GM12878 (cell line): ENCODE results near the gene COX17. TPM values are rescaled to one million over a fixed set of nuclear protein-coding genes. Genes with fewer than 3 reads are reported as not detected.

Experiments
- ATAC-seq: fragments of 200-7000 bp; cut with Tn5 transposase; 3 replicates; pipeline ENCODE4 v1.9.1; 2020; ENCODE audit warnings: mild to moderate bottlenecking, moderate library complexity
- BruUV-seq: library from RNA; stranded (reverse); fragments of 400-500 nt; replicated peaks from 2 replicates; lab custom pipeline; 2021; lab: Mats Ljungman, UMichigan
- CTCF ChIA-PET: fragments of 300-600 bp; sonication (Branson Sonifier 250); formaldehyde crosslinking; extraction: SDS; loops from one replicate; lab custom pipeline; 2021; ENCODE audit warnings: inconsistent platforms; lab: Yijun Ruan, JAX
- POLR2A ChIA-PET: fragments of 350-600 bp; formaldehyde crosslinking; extraction: SDS; loops from one replicate; lab custom pipeline; 2021; ENCODE audit warnings: inconsistent platforms; lab: Charles Lee
- RAD21 ChIA-PET: fragments of 300-600 bp; sonication (Branson Sonifier 250); formaldehyde crosslinking; loops from one replicate; lab custom pipeline; 2023; ENCODE audit warnings: antibody characterized with exemption; ENCODE audit not compliant: unreplicated experiment; lab: Charles Lee
- SMC1A ChIA-PET: fragments of 300-600 bp; sonication (Branson Sonifier 250); formaldehyde crosslinking; loops from one replicate; lab custom pipeline; 2023; ENCODE audit not compliant: unreplicated experiment, uncharacterized antibody; lab: Charles Lee
- DNase-seq: peaks from one replicate; pipeline ENCODE4 v3.0.0-alpha.2; 2011; ENCODE audit warnings: low read depth, low spot score
- FAIRE-seq: peaks from 3 replicates; lab custom pipeline; 2011; peaks lifted over from hg19 to GRCh38; lab: Jason Lieb, UNC
- H2AFZ ChIP-seq: 2 replicates; pipeline ENCODE4 v1.6.0; 2011; ENCODE audit warnings: low read depth, low read length, control low read depth; ENCODE audit not compliant: control insufficient read depth
- H3K27ac ChIP-seq: 2 replicates; pipeline ENCODE4 v1.5.1; 2011; ENCODE audit warnings: control low read depth; ENCODE audit not compliant: control insufficient read depth, insufficient read depth
- H3K27me3 ChIP-seq, 2 experiments: replicated peaks in 1 of 2; 2 replicates each; pipeline versions ENCODE4 v1.6.0 to v1.6.1; 2011; ENCODE audit warnings: low read length in 1 of 2; ENCODE audit not compliant: control insufficient read depth in 2 of 2, insufficient read depth in 2 of 2
- H3K36me3 ChIP-seq, 2 experiments: 2 replicates each; pipeline ENCODE4 v1.5.1; 2011; ENCODE audit warnings: low read length in 1 of 2; ENCODE audit not compliant: control insufficient read depth in 2 of 2, insufficient read depth in 2 of 2
- H3K4me1 ChIP-seq: 2 replicates; pipeline ENCODE4 v1.6.1; 2011; ENCODE audit warnings: mild to moderate bottlenecking, low read length, moderate library complexity, mixed read lengths; ENCODE audit not compliant: control insufficient read depth, insufficient read depth
- H3K4me2 ChIP-seq: 2 replicates; pipeline ENCODE4 v1.6.0; 2011; ENCODE audit warnings: control low read depth; ENCODE audit not compliant: control insufficient read depth, insufficient read depth
- H3K4me3 ChIP-seq: fragments of 200-600 bp; sonication (generic); 2 replicates; pipeline ENCODE4 v1.5.1; 2016
- H3K79me2 ChIP-seq: 2 replicates; pipeline ENCODE4 v1.6.0; 2011; ENCODE audit warnings: low read length; ENCODE audit not compliant: control insufficient read depth, insufficient read depth
- H3K9ac ChIP-seq: 2 replicates; pipeline ENCODE4 v1.8.0; 2011; ENCODE audit warnings: low read length, control low read depth, mixed read lengths; ENCODE audit not compliant: control insufficient read depth, insufficient read depth
- H3K9me3 ChIP-seq: replicated peaks from 3 replicates; pipeline ENCODE4 v1.5.1; 2011; ENCODE audit warnings: mild to moderate bottlenecking, low read length; ENCODE audit not compliant: control insufficient read depth, insufficient read depth
- H4K20me1 ChIP-seq: 2 replicates; pipeline ENCODE4 v1.6.0; 2011; ENCODE audit not compliant: control insufficient read depth, insufficient read depth
- CBFB ChIP-seq: IDR thresholded peaks from 2 replicates; pipeline ENCODE4 v1.6.1; 2016; ENCODE audit warnings: antibody characterized with exemption, low read depth
- CHD4 ChIP-seq: fragments of 200-600 bp; sonication (generic); IDR thresholded peaks from 2 replicates; pipeline ENCODE4 v1.6.1; 2016; ENCODE audit warnings: mild to moderate bottlenecking
- EED ChIP-seq: sonication (generic); IDR thresholded peaks from 2 replicates; pipeline ENCODE4 v1.6.1; 2016; ENCODE audit warnings: antibody characterized with exemption, low read depth
- ESRRA ChIP-seq: IDR thresholded peaks from 2 replicates; pipeline ENCODE4 v1.6.1; 2012; ENCODE audit warnings: mild to moderate bottlenecking, low read length, improper control_type of control experiment
- GATAD2B ChIP-seq: fragments of 450-650 bp; conservative IDR thresholded peaks from 2 replicates; pipeline ENCODE4 v1.6.1; 2017; ENCODE audit warnings: low read depth, mild to moderate bottlenecking, moderate library complexity
- IKZF2 ChIP-seq, 2 experiments: fragments of 450-650 bp; IDR thresholded peaks; 2 replicates each; pipeline ENCODE4 v1.6.1; 2017; ENCODE audit warnings: mild to moderate bottlenecking in 2 of 2, moderate library complexity in 2 of 2
- MTA3 ChIP-seq: IDR thresholded peaks from 2 replicates; pipeline ENCODE4 v1.6.1; 2012; ENCODE audit warnings: low read length, inconsistent platforms, borderline replicate concordance
- MXI1 ChIP-seq: fragments of 150-350 bp; IDR thresholded peaks from 2 replicates; pipeline ENCODE4 v1.6.1; 2011; ENCODE audit warnings: low read depth, mild to moderate bottlenecking, inconsistent platforms, low read length, improper control_type of control experiment
- MYB ChIP-seq: fragments of 150-350 bp; IDR thresholded peaks from 2 replicates; pipeline ENCODE4 v1.6.1; 2014; ENCODE audit warnings: mild to moderate bottlenecking, low read depth, low read length, borderline replicate concordance
- NFYB ChIP-seq: IDR thresholded peaks from 2 replicates; pipeline ENCODE4 v1.6.1; 2011; ENCODE audit warnings: low read depth, mild to moderate bottlenecking, low read length, improper control_type of control experiment, moderate library complexity; ENCODE audit not compliant: insufficient read depth
- NR2F1 ChIP-seq: fragments of 450-650 bp; conservative IDR thresholded peaks from 2 replicates; pipeline ENCODE4 v1.6.1; 2017; ENCODE audit warnings: mild to moderate bottlenecking
- RAD51 ChIP-seq: fragments of 450-650 bp; IDR thresholded peaks from 2 replicates; pipeline ENCODE4 v1.6.1; 2016; ENCODE audit warnings: moderate library complexity, mild to moderate bottlenecking, inconsistent platforms
- SREBF1 ChIP-seq: IDR thresholded peaks from 2 replicates; pipeline ENCODE4 v1.6.1; 2012; ENCODE audit warnings: mild to moderate bottlenecking, low read length
- SUZ12 ChIP-seq: fragments of 200-600 bp; sonication (generic); IDR thresholded peaks from one replicate; pipeline ENCODE4 v1.6.1; 2018; ENCODE audit warnings: antibody characterized with exemption, mild to moderate bottlenecking; ENCODE audit not compliant: unreplicated experiment
- YY1 ChIP-seq: IDR thresholded peaks from 2 replicates; pipeline ENCODE4 v1.6.1; 2011; ENCODE audit warnings: low read depth, mild to moderate bottlenecking, low read length
- ZNF24 ChIP-seq: fragments of 450-650 bp; IDR thresholded peaks from 2 replicates; pipeline ENCODE4 v1.6.1; 2017; ENCODE audit warnings: antibody characterized with exemption, mild to moderate bottlenecking
- ZZZ3 ChIP-seq: IDR thresholded peaks from 2 replicates; pipeline ENCODE4 v1.6.1; 2011; ENCODE audit warnings: low read depth; ENCODE audit not compliant: control insufficient read depth, insufficient read length
- WGBS: methylation state at CpG from one replicate; pipeline ENCODE4 v1.1.6; 2016; ENCODE audit warnings: low lambda C conversion rate; ENCODE audit not compliant: insufficient replicate concordance, insufficient coverage; ENCODE audit errors: missing lambda C conversion rate; 5-methylcytosine and 5-hydroxymethylcytosine counted together
- in situ Hi-C: fragments of 300-500 bp; cut with MboI; formaldehyde crosslinking; loops from 9 replicates; pipeline ENCODE4 v1.14.3; 2018; ENCODE audit warnings: mixed read lengths
- intact Hi-C: fragments of 100-400 bp; cut with micrococcal nuclease; formaldehyde crosslinking; loops from one replicate; pipeline ENCODE4 v1.14.2; 2022; ENCODE audit not compliant: unreplicated experiment
- polyA plus RNA-seq, 11 experiments: library from polyadenylated mRNA; depleted of rRNA in 4 of 11; unstranded in 6 of 11; stranded (reverse) in 5 of 11; fragments of >200 nt; fragmentation: Nextera tagmentation in 4 of 11; fragmentation: Illumina TruSeq in 1 of 11; extraction: Ambion mirVana in 4 of 11; extraction: Trizol in 1 of 11; gene quantifications; 1 replicate in 1 of 11; 2 replicates in 10 of 11; pipeline versions ENCODE4 v1.2.1 to v1.2.3, GENCODE V29; 2011 to 2016; ENCODE audit warnings: inconsistent platforms in 2 of 11, missing spikeins in 2 of 11, low read depth in 1 of 11
- total RNA-seq, 4 experiments: library from RNA; depleted of rRNA in 3 of 4; stranded (reverse); fragments of >200 nt in 3 of 4; fragmentation: Illumina TruSeq in 1 of 4; extraction: Trizol in 1 of 4; gene quantifications; 2 replicates each; pipeline versions ENCODE4 v1.2.1 to v1.2.3, GENCODE V29; 2013 to 2021
- TF ChIP-seq, protein P1 (sequence below): fragments of 450-650 bp; IDR thresholded peaks from 2 replicates; pipeline ENCODE4 v1.6.1; 2017; ENCODE audit warnings: mild to moderate bottlenecking, moderate library complexity
- TF ChIP-seq, protein P2 (sequence below): fragments of 450-650 bp; IDR thresholded peaks from 2 replicates; pipeline ENCODE4 v1.6.1; 2017; ENCODE audit warnings: mild to moderate bottlenecking, low read depth, inconsistent platforms; ENCODE audit not compliant: poor library complexity, severe bottlenecking
- TF ChIP-seq, protein P3 (sequence below): fragments of 450-650 bp; IDR thresholded peaks from 2 replicates; pipeline ENCODE4 v1.6.1; 2016; ENCODE audit warnings: mild to moderate bottlenecking

Gene COX17
- total and polyA plus RNA-seq, 10 of the 15 experiments (the other 5 are each of a cell fraction or from before 2014, with no cell fraction given) = 111 to 717 (median 243) TPM

DNA sequence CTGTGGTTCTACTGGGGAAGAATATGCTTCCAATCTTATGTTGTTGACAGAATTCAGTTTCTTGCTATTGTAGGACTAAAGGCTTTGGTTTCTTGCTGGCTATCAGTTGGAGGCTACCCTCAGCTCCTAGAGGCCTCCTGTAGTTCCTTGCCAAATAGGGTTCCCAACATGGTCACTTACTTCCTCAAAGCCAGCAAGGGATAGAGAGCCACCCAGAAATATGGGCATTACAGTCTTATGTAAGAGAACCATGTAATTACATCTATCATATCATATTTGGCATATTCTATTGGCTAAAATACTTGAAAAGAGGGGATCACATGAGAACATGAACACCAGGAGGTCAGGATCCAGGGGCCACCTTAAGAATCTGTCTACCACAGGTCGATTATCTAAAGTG lies 6.2 kb upstream of the COX17 start:
- ChIA-PET RAD21 (interaction anchor here (1.2 to 7.7 kb wide), 3 partner anchors 63 to 734 kb away, joined by 3 to 158 read pairs (median 3); no protein-coding TSS in a partner anchor), SMC1A (interaction anchor here (0.9 to 14.0 kb wide), 8 partner anchors 10 to 800 kb away, joined by 3 to 329 read pairs (median 43); partner anchors contain the start of genes CD80 and TMEM39A), CTCF (interaction anchor here (1.2 to 12.2 kb wide), 6 partner anchors 11 to 799 kb away, joined by 5 to 296 read pairs (median 68); partner anchors contain the start of genes B4GALT4, CD80 and TIMMDC1), POLR2A (no interaction called here)
- no peak overlapping the region for H3K9ac ChIP-seq
- H3K4me1 ChIP-seq = peaks cover 3% of the 10 kb centered on the region; the same call in 1 of the 2 replicates
- ATAC-seq (no peak), FAIRE-seq (no peak), DNase-seq (no peak)
- H3K4me2 ChIP-seq = no peak overlapping the region
- no peak overlapping the region for H3K27ac ChIP-seq
- H4K20me1 ChIP-seq = no peaks in the 10 kb centered on the region
- no peaks in the 10 kb centered on the region for H3K27me3 ChIP-seq
- H3K9me3 ChIP-seq = no peaks in the 10 kb centered on the region; the same call in 2 of the 3 replicates
- in situ Hi-C loops = loop anchor here (10.0 to 25.0 kb wide), 2 partner anchors 396 to 539 kb away; partner anchors contain the start of genes ARHGAP31 and TEX55
- no peak overlapping the region for H3K4me3 ChIP-seq
- TF ChIP-seq CBFB (no peak), SUZ12 (no peak), RAD51 (no peak), CHD4 (no peak), ZNF24 (no peak), EED (no peak), MYB (no peak), GATAD2B (no peak), ESRRA (no peak), NR2F1 (no peak), MTA3 (no peak), MXI1 (no peak), IKZF2 (IDR thresholded peaks at IDR 0.05) (no peak), NFYB (no peak), ZZZ3 (no peak), SREBF1 (no peak), YY1 (no peak)
- TF ChIP-seq, protein P1, sequence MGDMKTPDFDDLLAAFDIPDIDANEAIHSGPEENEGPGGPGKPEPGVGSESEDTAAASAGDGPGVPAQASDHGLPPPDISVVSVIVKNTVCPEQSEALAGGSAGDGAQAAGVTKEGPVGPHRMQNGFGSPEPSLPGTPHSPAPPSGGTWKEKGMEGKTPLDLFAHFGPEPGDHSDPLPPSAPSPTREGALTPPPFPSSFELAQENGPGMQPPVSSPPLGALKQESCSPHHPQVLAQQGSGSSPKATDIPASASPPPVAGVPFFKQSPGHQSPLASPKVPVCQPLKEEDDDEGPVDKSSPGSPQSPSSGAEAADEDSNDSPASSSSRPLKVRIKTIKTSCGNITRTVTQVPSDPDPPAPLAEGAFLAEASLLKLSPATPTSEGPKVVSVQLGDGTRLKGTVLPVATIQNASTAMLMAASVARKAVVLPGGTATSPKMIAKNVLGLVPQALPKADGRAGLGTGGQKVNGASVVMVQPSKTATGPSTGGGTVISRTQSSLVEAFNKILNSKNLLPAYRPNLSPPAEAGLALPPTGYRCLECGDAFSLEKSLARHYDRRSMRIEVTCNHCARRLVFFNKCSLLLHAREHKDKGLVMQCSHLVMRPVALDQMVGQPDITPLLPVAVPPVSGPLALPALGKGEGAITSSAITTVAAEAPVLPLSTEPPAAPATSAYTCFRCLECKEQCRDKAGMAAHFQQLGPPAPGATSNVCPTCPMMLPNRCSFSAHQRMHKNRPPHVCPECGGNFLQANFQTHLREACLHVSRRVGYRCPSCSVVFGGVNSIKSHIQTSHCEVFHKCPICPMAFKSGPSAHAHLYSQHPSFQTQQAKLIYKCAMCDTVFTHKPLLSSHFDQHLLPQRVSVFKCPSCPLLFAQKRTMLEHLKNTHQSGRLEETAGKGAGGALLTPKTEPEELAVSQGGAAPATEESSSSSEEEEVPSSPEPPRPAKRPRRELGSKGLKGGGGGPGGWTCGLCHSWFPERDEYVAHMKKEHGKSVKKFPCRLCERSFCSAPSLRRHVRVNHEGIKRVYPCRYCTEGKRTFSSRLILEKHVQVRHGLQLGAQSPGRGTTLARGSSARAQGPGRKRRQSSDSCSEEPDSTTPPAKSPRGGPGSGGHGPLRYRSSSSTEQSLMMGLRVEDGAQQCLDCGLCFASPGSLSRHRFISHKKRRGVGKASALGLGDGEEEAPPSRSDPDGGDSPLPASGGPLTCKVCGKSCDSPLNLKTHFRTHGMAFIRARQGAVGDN = no peak
- TF ChIP-seq, protein P2, sequence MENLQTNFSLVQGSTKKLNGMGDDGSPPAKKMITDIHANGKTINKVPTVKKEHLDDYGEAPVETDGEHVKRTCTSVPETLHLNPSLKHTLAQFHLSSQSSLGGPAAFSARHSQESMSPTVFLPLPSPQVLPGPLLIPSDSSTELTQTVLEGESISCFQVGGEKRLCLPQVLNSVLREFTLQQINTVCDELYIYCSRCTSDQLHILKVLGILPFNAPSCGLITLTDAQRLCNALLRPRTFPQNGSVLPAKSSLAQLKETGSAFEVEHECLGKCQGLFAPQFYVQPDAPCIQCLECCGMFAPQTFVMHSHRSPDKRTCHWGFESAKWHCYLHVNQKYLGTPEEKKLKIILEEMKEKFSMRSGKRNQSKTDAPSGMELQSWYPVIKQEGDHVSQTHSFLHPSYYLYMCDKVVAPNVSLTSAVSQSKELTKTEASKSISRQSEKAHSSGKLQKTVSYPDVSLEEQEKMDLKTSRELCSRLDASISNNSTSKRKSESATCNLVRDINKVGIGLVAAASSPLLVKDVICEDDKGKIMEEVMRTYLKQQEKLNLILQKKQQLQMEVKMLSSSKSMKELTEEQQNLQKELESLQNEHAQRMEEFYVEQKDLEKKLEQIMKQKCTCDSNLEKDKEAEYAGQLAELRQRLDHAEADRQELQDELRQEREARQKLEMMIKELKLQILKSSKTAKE = no peak
- TF ChIP-seq, protein P3, sequence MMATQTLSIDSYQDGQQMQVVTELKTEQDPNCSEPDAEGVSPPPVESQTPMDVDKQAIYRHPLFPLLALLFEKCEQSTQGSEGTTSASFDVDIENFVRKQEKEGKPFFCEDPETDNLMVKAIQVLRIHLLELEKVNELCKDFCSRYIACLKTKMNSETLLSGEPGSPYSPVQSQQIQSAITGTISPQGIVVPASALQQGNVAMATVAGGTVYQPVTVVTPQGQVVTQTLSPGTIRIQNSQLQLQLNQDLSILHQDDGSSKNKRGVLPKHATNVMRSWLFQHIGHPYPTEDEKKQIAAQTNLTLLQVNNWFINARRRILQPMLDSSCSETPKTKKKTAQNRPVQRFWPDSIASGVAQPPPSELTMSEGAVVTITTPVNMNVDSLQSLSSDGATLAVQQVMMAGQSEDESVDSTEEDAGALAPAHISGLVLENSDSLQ = no peak
- BruUV-seq = no TSS peak
- intact Hi-C loops = no loop called here
- no peaks in the 10 kb centered on the region for H3K36me3 ChIP-seq
- H2AFZ ChIP-seq = no peak overlapping the region
- 0% methylated on average over 1 of the region's 1 CpG for WGBS
- no peaks in the 10 kb centered on the region for H3K79me2 ChIP-seq
